SU-DHL-6 (cell line): ENCODE results near the gene MCM3.

Source experiments
- H2AFZ ChIP-seq: fragments of 200-600 bp; sonication (generic); 2 replicates; pipeline ENCODE4 v1.6.1; 2014; ENCODE audit warnings: low read depth, mild to moderate bottlenecking, moderate library complexity, mixed read lengths, antibody characterized with exemption, low read length; ENCODE audit not compliant: severe bottlenecking
- H3F3A ChIP-seq: fragments of 200-600 bp; shearing (Covaris generic); 2 replicates; pipeline ENCODE4 v1.6.0; 2016; ENCODE audit warnings: antibody characterized with exemption, mild to moderate bottlenecking; ENCODE audit not compliant: insufficient read depth
- H3K27ac ChIP-seq: fragments of 200-600 bp; sonication (generic); 2 replicates; pipeline ENCODE4 v1.5.1; 2016; ENCODE audit warnings: low read depth, mild to moderate bottlenecking, low read length, moderate library complexity, mixed read lengths
- H3K27me3 ChIP-seq: fragments of 200-600 bp; sonication (generic), shearing (Covaris generic); 2 replicates; pipeline ENCODE4 v1.6.0; 2014; ENCODE audit warnings: mild to moderate bottlenecking, low read length
- H3K36me3 ChIP-seq: fragments of 200-600 bp; sonication (generic); 2 replicates; pipeline ENCODE4 v1.6.1; 2014; ENCODE audit warnings: mild to moderate bottlenecking, low read length, mixed read lengths
- H3K4me2 ChIP-seq: fragments of 300-600, 200-600 bp; shearing (Covaris generic), sonication (generic); 2 replicates; pipeline ENCODE4 v1.6.0; 2014; ENCODE audit warnings: low read length, low read depth, mild to moderate bottlenecking; ENCODE audit not compliant: poor library complexity, severe bottlenecking
- H3K4me3 ChIP-seq: fragments of 200-600 bp; sonication (generic); 2 replicates; pipeline ENCODE4 v1.5.1; 2014; ENCODE audit warnings: antibody characterized with exemption, low read length, mild to moderate bottlenecking, mixed read lengths; ENCODE audit not compliant: insufficient read depth, poor library complexity, severe bottlenecking
- H3K79me2 ChIP-seq: fragments of 200-600 bp; sonication (generic); 2 replicates; pipeline ENCODE4 v1.6.1; 2014; ENCODE audit warnings: mild to moderate bottlenecking, low read length, moderate library complexity; ENCODE audit not compliant: insufficient read depth
- H3K9ac ChIP-seq: fragments of 200-600 bp; sonication (generic); 2 replicates; pipeline ENCODE4 v1.7.0; 2014; ENCODE audit warnings: mild to moderate bottlenecking, low read length
- H3K9me2 ChIP-seq: fragments of 200-600 bp; sonication (generic); replicated peaks from 2 replicates; pipeline ENCODE4 v1.6.1; 2014; ENCODE audit warnings: low read length; ENCODE audit not compliant: insufficient read depth
- H3K9me3 ChIP-seq: fragments of 200-600 bp; sonication (generic); 2 replicates; pipeline ENCODE4 v1.6.1; 2014; ENCODE audit warnings: low read length, mixed read lengths; ENCODE audit not compliant: insufficient read depth
- H4K20me1 ChIP-seq: fragments of 200-600 bp; sonication (generic); 2 replicates; pipeline ENCODE4 v1.6.1; 2014; ENCODE audit warnings: low read depth, mild to moderate bottlenecking, antibody characterized with exemption, low read length, moderate library complexity, mixed read lengths
- EZH2phosphoT487 ChIP-seq: fragments of 200-600 bp; sonication (generic), shearing (Covaris generic); conservative IDR thresholded peaks from 2 replicates; pipeline ENCODE4 v1.6.1; 2018; ENCODE audit warnings: mild to moderate bottlenecking, antibody characterized with exemption, low read length, moderate library complexity, mixed read lengths
- TF ChIP-seq, protein P1 (sequence below): fragments of 200-600 bp; sonication (generic); IDR thresholded peaks from one replicate; pipeline ENCODE4 v1.5.1; 2017; ENCODE audit warnings: antibody characterized with exemption, mild to moderate bottlenecking, low read length, moderate library complexity; ENCODE audit not compliant: insufficient read depth, poor library complexity, severe bottlenecking

The MCM3 gene

DNA sequence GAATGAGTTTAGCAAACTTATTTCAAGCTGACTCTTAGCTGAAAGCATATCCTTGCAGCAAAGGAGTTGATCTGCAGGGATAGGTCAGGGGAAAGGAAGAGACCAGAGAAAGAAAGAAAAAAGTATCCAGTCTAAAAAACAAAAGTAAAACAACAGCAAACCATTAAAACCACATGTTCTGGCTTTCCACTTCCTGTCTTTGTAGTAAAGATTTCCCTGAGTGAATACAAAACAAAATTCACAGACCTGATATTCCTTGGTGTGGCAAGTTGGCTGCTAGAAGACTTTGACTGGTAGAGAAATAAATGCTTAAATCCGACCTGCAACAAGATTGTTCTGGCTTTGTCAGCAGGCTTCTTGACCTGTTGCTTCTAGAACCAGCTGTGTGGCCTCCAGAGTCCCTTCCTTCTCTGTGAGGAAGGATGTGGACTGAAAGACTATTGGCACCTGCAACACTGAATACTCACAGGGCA, 23.4 kb upstream of the MCM3 start:
- H3K27ac ChIP-seq: peak overlapping the region; percentile 94
- H3K36me3 ChIP-seq: no peaks in the 10 kb centered on the region
- H3F3A ChIP-seq: peaks cover 40% of the 10 kb centered on the region
- peak overlapping the region; percentile 50 for H2AFZ ChIP-seq
- H4K20me1 ChIP-seq: no peaks in the 10 kb centered on the region
- H3K27me3 ChIP-seq: no peaks in the 10 kb centered on the region
- H3K79me2 ChIP-seq: no peaks in the 10 kb centered on the region
- H3K4me2 ChIP-seq: peak overlapping the region; percentile 65
- peak overlapping the region; percentile 47 for H3K4me3 ChIP-seq
- H3K9me2 ChIP-seq: no peaks in the 10 kb centered on the region
- no peaks in the 10 kb centered on the region for H3K9me3 ChIP-seq
- TF ChIP-seq, protein P1, sequence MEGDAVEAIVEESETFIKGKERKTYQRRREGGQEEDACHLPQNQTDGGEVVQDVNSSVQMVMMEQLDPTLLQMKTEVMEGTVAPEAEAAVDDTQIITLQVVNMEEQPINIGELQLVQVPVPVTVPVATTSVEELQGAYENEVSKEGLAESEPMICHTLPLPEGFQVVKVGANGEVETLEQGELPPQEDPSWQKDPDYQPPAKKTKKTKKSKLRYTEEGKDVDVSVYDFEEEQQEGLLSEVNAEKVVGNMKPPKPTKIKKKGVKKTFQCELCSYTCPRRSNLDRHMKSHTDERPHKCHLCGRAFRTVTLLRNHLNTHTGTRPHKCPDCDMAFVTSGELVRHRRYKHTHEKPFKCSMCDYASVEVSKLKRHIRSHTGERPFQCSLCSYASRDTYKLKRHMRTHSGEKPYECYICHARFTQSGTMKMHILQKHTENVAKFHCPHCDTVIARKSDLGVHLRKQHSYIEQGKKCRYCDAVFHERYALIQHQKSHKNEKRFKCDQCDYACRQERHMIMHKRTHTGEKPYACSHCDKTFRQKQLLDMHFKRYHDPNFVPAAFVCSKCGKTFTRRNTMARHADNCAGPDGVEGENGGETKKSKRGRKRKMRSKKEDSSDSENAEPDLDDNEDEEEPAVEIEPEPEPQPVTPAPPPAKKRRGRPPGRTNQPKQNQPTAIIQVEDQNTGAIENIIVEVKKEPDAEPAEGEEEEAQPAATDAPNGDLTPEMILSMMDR: no peak
- no peak for TF ChIP-seq EZH2phosphoT487
- peak overlapping the region; percentile 40 for H3K9ac ChIP-seq

DNA sequence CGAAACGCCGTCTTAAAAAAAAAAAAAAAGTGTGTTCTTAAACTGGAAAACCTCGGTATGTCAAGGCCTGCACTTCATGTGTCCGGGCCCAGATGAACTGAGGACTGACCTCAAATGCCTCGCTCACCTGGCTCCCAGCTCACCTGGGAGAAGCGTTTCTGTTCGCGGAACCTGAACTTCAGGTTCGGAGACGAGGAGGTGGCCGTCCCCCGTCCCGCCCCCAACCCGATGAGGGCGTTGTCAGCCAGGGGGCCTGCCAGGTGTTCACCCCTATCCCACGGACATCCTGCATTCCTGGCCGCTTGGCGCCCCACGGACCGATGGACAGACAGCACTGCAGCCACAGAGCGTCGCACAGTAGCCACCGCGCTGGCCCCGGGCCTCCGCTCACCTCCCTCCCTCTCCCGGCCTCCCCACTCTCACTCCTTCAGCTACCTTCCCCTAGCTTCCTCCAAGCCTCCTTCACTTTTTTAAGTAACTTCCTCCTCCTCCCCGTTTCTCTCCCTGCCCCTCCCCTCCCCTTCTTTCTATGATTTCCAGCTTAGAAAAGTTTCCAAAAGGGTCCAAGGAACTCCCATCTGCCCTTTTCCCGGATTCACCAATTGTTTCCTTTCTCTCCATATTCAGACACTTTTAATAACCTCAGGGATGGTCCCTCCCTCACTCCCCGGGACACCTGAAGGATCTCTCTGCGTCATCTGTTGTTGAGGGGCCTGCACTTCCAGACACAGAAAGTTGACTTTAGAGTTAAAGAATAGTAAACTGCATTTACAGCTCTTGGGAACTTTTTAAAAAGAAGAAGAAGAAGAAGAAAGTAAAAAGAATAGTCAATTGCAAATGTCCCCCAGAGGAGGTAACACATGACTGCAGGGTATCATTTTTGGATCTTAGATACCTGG, 22.7 kb upstream of the MCM3 start:
- H3K36me3 ChIP-seq: no peaks in the 10 kb centered on the region
- peaks cover 44% of the 10 kb centered on the region for H3F3A ChIP-seq
- no peaks in the 10 kb centered on the region for H3K79me2 ChIP-seq
- no peaks in the 10 kb centered on the region for H3K27me3 ChIP-seq
- peak overlapping the region; percentile 94 for H3K27ac ChIP-seq
- no peaks in the 10 kb centered on the region for H3K9me3 ChIP-seq
- TF ChIP-seq, protein P1: no peak
- no peak for TF ChIP-seq EZH2phosphoT487
- peak overlapping the region; percentile 65 for H3K4me2 ChIP-seq
- H3K4me3 ChIP-seq: peak overlapping the region; percentile 47
- H2AFZ ChIP-seq: peak overlapping the region; percentile 50
- H4K20me1 ChIP-seq: no peaks in the 10 kb centered on the region
- H3K9ac ChIP-seq: peak overlapping the region; percentile 40
- H3K9me2 ChIP-seq: no peaks in the 10 kb centered on the region

DNA sequence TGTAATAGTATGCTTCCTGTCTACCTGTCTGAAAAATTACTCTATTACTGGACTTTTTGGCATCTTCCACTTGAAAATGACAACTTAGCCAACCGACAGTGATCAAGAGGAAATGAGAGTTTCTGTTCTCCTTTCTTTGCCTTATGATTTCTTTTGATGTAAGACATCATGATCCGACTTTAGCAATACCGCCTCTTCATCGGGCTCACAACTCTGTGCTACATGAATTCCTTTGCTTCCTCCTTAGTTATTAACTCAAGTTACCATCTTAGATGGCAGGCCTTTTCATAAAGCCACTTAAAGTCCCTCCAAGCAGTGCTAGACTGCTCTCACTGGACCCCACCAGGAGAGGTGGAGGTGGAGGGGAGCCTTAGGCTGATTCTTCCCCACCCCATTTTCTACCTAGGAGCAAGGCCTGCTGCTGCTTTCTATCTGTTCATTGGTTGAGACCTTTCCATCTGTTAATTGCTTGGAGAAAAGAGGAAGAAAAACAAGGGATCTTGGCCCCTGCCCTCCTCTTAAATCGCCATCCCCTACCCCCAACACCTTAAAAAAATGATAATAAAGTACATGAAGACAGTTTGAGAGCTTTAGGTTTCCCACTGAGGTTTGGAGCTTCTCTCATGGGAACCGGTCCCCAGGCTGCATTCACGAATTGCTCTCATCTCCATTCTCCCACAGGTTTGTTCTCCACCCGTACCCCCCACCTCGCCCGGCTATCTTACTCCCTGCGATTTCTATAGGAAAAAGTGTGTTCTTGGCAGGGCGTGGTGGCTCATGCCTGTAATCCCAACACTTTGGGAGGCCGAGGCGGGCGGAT, 21.6 kb upstream of the MCM3 start:
- H3K36me3 ChIP-seq: no peaks in the 10 kb centered on the region
- H3F3A ChIP-seq: peaks cover 43% of the 10 kb centered on the region
- H3K27ac ChIP-seq: peak overlapping the region; percentile 94
- no peaks in the 10 kb centered on the region for H3K79me2 ChIP-seq
- H3K9ac ChIP-seq: peak overlapping the region; percentile 51
- H3K27me3 ChIP-seq: no peaks in the 10 kb centered on the region
- H3K9me3 ChIP-seq: no peaks in the 10 kb centered on the region
- no peaks in the 10 kb centered on the region for H4K20me1 ChIP-seq
- H3K4me2 ChIP-seq: peak overlapping the region; percentile 65
- H3K4me3 ChIP-seq: peak overlapping the region; percentile 33
- no peaks in the 10 kb centered on the region for H3K9me2 ChIP-seq
- H2AFZ ChIP-seq: peak overlapping the region; percentile 36
- no peak for TF ChIP-seq EZH2phosphoT487
- TF ChIP-seq, protein P1: no peak
